GM18870 (cell line): Measurements from ENCODE around the gene BDNF.
"Not testable (repeated sequence)": the region's sequence is repeated elsewhere in the genome, so short reads cannot be mapped to it uniquely, and the experiment has no call there.

Source experiments
- ATAC-seq: cut with Tn5 transposase; IDR thresholded peaks from one replicate; pipeline ENCODE4 v1.9.1; 2021; ENCODE audit warnings: moderate library complexity; ENCODE audit not compliant: unreplicated experiment

Gene BDNF

GRCh38 chr11:27672836-27673464 is 27.3 kb downstream of the BDNF start:
- no peak for ATAC-seq

GRCh38 chr11:27665508-27666101 is 34.6 kb downstream of the BDNF start:
- ATAC-seq, result not testable (repeated sequence)

- ATAC-seq, result no peak
Measured at GRCh38 chr11:27663326-27663725, 36.9 kb downstream of the BDNF start.

- ATAC-seq, result no peak
Measured at GRCh38 chr11:27660171-27660570, 40.1 kb downstream of the BDNF start.

GRCh38 chr11:27658535-27659236 is 41.6 kb downstream of the BDNF start:
- no peak for ATAC-seq

GRCh38 chr11:27656806-27657483 is 43.3 kb downstream of the BDNF start:
- no peak for ATAC-seq

GRCh38 chr11:27656320-27656719 is 43.9 kb downstream of the BDNF start:
- ATAC-seq, result no peak

GRCh38 chr11:27653990-27654758 is 46.1 kb downstream of the BDNF start:
- ATAC-seq, result no peak

- no peak for ATAC-seq
Measured at GRCh38 chr11:27651711-27652110, 48.5 kb downstream of the BDNF start.

- no peak for ATAC-seq
Measured at GRCh38 chr11:27650988-27651387, 49.3 kb downstream of the BDNF start.

- ATAC-seq, result no peak
Measured at GRCh38 chr11:27649800-27650199, 50.5 kb downstream of the BDNF start.

- no peak for ATAC-seq
Measured at GRCh38 chr11:27648840-27649239, 51.4 kb downstream of the BDNF start.

- no peak for ATAC-seq
Measured at GRCh38 chr11:27646051-27646818, 54.0 kb downstream of the BDNF start.

GRCh38 chr11:27642954-27643353 is 57.3 kb downstream of the BDNF start:
- no peak for ATAC-seq

- ATAC-seq, result no peak
Measured at GRCh38 chr11:27640954-27641353, 59.3 kb downstream of the BDNF start.

GRCh38 chr11:27635567-27636037 is 64.7 kb downstream of the BDNF start:
- peak; percentile 77 for ATAC-seq

GRCh38 chr11:27634776-27635175 is 65.5 kb downstream of the BDNF start:
- ATAC-seq, result peak; percentile 52

GRCh38 chr11:27634282-27634681 is 66.0 kb downstream of the BDNF start:
- not testable (repeated sequence) for ATAC-seq

- ATAC-seq, result not testable (repeated sequence)
Measured at GRCh38 chr11:27629023-27629422, 71.2 kb downstream of the BDNF start.

GRCh38 chr11:27627979-27628378 is 72.3 kb downstream of the BDNF start:
- ATAC-seq, result no peak
